Stimulated activated naive CD8-positive, alpha-beta T cell treated with anti-CD3 and anti-CD28 coated beads, Interleukin-15, Interleukin-2, amounts not matched to agents 100 ng/mL and 50 ng/mL, for 24 hours (primary cell): ENCODE measurements around the gene ZDHHC6.

Source experiments
- H3K27ac Mint-ChIP-seq: one replicate; pipeline ENCODE4 v1.8.0; 2021; ENCODE audit warnings: mild to moderate bottlenecking, mixed read lengths
- H3K27me3 Mint-ChIP-seq: one replicate; pipeline ENCODE4 v1.8.0; 2021; ENCODE audit warnings: mixed read lengths
- H3K36me3 Mint-ChIP-seq: one replicate; pipeline ENCODE4 v1.8.0; 2021; ENCODE audit warnings: low read depth, mixed read lengths
- H3K4me1 Mint-ChIP-seq: one replicate; pipeline ENCODE4 v1.8.0; 2021; ENCODE audit warnings: low read depth, mixed read lengths
- H3K4me3 Mint-ChIP-seq: one replicate; pipeline ENCODE4 v1.8.0; 2021; ENCODE audit warnings: mild to moderate bottlenecking, mixed read lengths
- H3K9me3 Mint-ChIP-seq: one replicate; pipeline ENCODE4 v1.8.0; 2021; ENCODE audit warnings: mixed read lengths

The ZDHHC6 gene

DNA sequence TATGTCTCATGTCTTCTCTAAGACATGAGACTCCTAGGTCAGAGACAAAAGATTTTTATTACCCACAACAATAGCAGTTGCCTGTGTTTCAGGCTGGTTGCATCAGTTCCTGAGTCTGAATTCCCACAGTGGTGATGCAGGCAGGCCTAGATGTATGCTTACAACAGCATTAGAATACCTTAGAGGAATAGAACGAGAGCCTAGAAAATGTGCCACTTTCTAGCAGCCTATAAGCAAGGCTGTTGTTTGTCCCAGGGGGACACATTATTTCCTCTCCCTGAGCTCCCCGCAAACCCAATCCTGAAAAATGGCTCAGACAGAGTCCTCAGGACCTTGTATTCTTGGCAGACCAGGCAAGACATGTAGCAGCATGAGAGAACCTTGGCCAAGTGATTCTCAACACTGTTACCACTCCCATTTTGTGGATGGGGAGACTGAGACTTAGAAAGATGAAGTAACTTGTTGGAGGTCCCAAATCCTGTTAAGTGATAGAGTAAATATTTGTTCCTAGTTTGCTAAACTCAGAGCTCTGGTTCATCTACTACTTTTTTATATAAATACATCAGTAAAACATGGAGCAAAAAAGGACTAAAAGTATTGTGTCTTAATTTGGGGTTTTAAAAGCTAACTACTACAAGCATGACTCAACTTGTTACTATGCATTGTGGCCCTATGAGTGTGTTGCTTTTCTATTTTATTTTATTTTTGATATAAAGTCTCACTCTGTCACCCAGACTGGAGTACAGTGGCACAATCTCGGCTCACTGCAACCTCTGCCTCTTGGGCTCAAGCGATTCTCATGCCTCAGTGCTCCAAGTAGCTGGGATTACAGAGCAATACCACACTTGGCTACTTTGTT is 14.5 kb upstream of the ZDHHC6 start:
- Mint-ChIP-seq H3K4me3 (peak overlapping the region; percentile 35), H3K27me3 (no peaks in the 10 kb centered on the region), H3K27ac (peak overlapping the region; percentile 98), H3K9me3 (peaks cover 4% of the 10 kb centered on the region), H3K36me3 (peaks cover 44% of the 10 kb centered on the region), H3K4me1 (peaks cover 50% of the 10 kb centered on the region)

- H3K27ac Mint-ChIP-seq = peak overlapping the region; percentile 98
- H3K27me3 Mint-ChIP-seq = no peaks in the 10 kb centered on the region
- H3K9me3 Mint-ChIP-seq = peaks cover 4% of the 10 kb centered on the region
- H3K4me1 Mint-ChIP-seq = peaks cover 49% of the 10 kb centered on the region
- peaks cover 35% of the 10 kb centered on the region for H3K36me3 Mint-ChIP-seq
- H3K4me3 Mint-ChIP-seq = no peak overlapping the region
Measured at GRCh38 chr10:112460366-112460765, 13.7 kb upstream of the ZDHHC6 start.

DNA sequence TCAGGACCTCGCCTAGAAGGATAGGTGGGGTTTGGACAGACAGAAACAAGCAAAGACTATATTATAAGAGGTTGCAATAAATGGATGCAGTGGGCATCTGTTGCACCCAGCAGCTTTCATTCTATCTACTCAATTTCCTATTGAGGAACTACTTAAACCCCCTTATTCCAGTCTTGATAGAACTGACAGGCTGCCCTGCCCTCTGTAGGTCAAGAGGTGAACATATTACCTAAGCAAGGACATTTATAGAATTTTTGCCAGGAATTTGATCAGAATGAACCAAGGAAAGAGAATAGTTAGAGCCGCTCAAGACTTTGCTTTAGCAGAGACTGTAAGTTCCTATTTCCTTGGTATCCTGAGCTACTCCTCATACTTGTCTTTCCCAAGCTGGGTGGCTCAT is 9.8 kb upstream of the ZDHHC6 start:
- Mint-ChIP-seq H3K27me3 (no peaks in the 10 kb centered on the region), H3K4me3 (no peak overlapping the region), H3K27ac (no peak overlapping the region), H3K4me1 (peaks cover 30% of the 10 kb centered on the region), H3K9me3 (no peaks in the 10 kb centered on the region), H3K36me3 (peaks cover 7% of the 10 kb centered on the region)

DNA sequence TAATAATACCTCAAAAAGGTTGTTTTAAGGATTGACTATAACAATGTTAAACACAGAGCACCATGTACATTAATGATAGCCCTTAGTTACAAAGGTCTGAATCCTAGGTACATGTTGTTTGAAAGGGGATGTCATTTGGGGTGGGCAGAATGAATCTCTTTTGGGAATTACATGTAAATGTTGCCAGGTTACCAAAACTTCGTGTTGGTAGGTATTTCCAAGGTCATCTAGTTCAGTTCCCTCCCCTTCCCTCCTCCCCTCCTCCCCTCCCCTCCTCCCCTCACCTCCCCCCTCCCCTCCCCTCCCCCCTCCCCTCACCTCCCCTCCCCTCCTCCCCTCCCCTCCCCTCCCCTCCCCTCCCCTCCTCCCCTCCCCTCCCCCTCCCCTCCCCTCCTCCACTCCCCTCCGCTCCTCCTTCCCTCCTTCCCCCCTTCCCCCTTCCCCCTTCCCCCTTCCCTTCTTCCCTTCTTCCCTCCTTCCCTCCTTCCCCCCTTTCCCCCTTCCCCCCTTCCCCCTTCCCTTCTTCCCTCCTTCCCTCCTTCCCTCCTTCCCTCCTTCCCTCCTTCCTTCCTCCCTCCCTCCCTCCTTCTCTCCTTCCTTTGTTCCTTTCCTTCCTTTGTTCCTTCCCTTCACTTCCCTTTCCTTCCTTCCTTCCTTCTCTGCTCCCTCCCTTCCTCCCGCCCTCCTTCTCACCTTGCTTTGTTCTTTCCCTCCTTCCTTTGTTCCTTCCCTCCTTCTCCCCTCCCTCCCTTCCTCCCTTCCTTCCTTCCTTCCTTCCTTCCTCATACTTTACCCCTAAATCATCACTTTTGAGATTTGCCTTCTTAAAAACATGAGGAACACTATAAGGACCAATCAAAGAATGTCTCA is 8.4 kb upstream of the ZDHHC6 start:
- no peaks in the 10 kb centered on the region for H3K27me3 Mint-ChIP-seq
- H3K4me1 Mint-ChIP-seq = peaks cover 24% of the 10 kb centered on the region
- peak overlapping the region; percentile 96 for H3K27ac Mint-ChIP-seq

GRCh38 chr10:112448888-112449287 is 2.2 kb upstream of the ZDHHC6 start:
- Mint-ChIP-seq H3K27me3 (no peaks in the 10 kb centered on the region), H3K9me3 (no peaks in the 10 kb centered on the region), H3K36me3 (peaks cover 39% of the 10 kb centered on the region), H3K27ac (peak overlapping the region; percentile 37), H3K4me3 (peak overlapping the region; percentile 99), H3K4me1 (peaks cover 43% of the 10 kb centered on the region)

More for the DNA sequence above, 8.4 kb upstream of the ZDHHC6 start:
- peak overlapping the region; percentile 62 for H3K4me3 Mint-ChIP-seq
- H3K36me3 Mint-ChIP-seq = peaks cover 7% of the 10 kb centered on the region
- no peaks in the 10 kb centered on the region for H3K9me3 Mint-ChIP-seq

GRCh38 chr10:112447620-112447928 is 860 bp upstream of the ZDHHC6 start:
- Mint-ChIP-seq H3K27ac (peak overlapping the region; percentile 96), H3K4me3 (peak overlapping the region; percentile 99), H3K4me1 (peaks cover 55% of the 10 kb centered on the region), H3K36me3 (peaks cover 50% of the 10 kb centered on the region), H3K9me3 (no peaks in the 10 kb centered on the region), H3K27me3 (no peaks in the 10 kb centered on the region)

DNA sequence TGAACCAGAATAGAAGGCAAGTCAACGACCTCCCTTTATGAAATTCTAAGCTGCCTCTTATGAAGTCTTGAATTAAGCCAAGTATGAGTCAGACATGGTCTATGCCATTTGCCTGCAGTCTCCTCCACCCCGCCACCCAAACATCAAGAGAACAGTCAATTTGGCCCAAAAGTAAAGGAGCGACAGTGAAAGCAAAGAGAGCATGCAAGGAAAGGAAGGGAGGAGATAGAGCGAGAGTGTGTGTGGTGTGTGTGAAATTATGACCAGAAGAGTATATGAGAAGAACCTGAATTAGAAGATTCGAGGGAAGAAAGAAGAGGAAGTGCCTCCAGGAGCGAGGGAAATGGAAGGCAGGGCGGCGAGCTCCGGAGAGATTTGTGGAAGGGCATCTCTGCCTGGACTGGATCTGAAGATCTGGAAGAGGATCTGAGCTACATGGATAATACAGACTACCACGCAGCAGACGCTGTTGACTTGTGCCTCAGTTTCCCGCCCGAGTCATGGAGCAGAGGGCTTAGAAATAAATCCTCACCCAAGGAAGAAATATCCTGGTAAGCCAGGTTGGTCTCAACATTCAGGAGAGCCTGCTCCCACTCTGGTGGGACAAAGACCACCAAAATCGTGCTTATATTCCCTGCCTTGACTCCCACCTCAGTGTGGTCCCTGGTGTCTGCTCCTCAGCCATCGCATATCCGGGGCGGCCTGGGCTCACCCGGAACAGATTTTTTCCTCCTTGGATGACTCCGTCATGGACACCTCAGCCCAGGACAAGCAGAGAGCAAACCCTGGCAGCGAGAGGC is 459 bp downstream of the ZDHHC6 start:
- peaks cover 66% of the 10 kb centered on the region for H3K4me1 Mint-ChIP-seq
- H3K27ac Mint-ChIP-seq = peak overlapping the region; percentile 96
- no peaks in the 10 kb centered on the region for H3K27me3 Mint-ChIP-seq
- H3K9me3 Mint-ChIP-seq = no peaks in the 10 kb centered on the region
- peak overlapping the region; percentile 99 for H3K4me3 Mint-ChIP-seq
- H3K36me3 Mint-ChIP-seq = peaks cover 60% of the 10 kb centered on the region

- Mint-ChIP-seq H3K36me3 (peaks cover 68% of the 10 kb centered on the region), H3K4me1 (peaks cover 50% of the 10 kb centered on the region), H3K9me3 (no peaks in the 10 kb centered on the region), H3K4me3 (no peak overlapping the region), H3K27me3 (no peaks in the 10 kb centered on the region), H3K27ac (peak overlapping the region; percentile 76)
Measured at GRCh38 chr10:112442063-112442462, 4.7 kb downstream of the ZDHHC6 start.

- H3K4me1 Mint-ChIP-seq = peaks cover 50% of the 10 kb centered on the region
Measured at GRCh38 chr10:112441520-112441919, 5.2 kb downstream of the ZDHHC6 start.

GRCh38 chr10:112438356-112438755 is 8.4 kb downstream of the ZDHHC6 start:
- Mint-ChIP-seq H3K36me3 (peaks cover 60% of the 10 kb centered on the region), H3K9me3 (no peaks in the 10 kb centered on the region), H3K27ac (no peak overlapping the region), H3K4me1 (peaks cover 22% of the 10 kb centered on the region), H3K4me3 (no peak overlapping the region), H3K27me3 (no peaks in the 10 kb centered on the region)

More at GRCh38 chr10:112441520-112441919, 5.2 kb downstream of the ZDHHC6 start:
- Mint-ChIP-seq H3K4me3 (no peak overlapping the region), H3K36me3 (peaks cover 69% of the 10 kb centered on the region), H3K9me3 (no peaks in the 10 kb centered on the region), H3K27ac (peak overlapping the region; percentile 38), H3K27me3 (no peaks in the 10 kb centered on the region)

DNA sequence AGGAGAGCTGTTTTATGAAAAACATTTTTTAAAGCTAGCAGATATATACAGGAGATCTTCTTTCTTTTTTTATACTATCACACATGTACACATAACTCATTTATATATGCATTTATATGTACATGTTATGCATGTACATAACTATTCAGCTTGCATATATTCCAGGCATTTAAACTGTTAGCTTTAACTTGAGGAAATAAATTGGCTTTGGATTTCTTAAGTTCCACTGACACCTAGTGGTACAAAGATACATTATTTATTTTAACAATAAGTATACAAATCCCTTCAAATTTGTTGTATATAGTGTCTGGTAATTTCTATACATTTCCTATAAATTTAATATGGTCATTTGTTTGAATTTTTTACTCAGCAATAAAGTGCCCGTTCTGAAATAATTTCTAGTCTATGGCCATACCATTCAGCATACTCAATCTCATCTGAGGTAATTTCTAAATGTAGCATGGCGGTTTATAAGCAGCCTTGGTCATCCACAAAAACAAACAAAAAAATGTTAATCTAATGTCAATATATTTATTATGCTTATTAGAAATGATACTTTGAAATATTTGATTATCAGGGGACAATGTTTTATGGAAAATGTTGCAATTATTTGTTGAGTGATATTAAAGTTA is 11.6 kb downstream of the ZDHHC6 start:
- H3K36me3 Mint-ChIP-seq = peaks cover 57% of the 10 kb centered on the region
- no peaks in the 10 kb centered on the region for H3K27me3 Mint-ChIP-seq
- no peak overlapping the region for H3K27ac Mint-ChIP-seq

GRCh38 chr10:112433136-112433535 is 13.6 kb downstream of the ZDHHC6 start:
- H3K4me3 Mint-ChIP-seq = no peak overlapping the region
- H3K27ac Mint-ChIP-seq = no peak overlapping the region
- H3K4me1 Mint-ChIP-seq = no peaks in the 10 kb centered on the region
- H3K36me3 Mint-ChIP-seq = peaks cover 63% of the 10 kb centered on the region
- H3K9me3 Mint-ChIP-seq = no peaks in the 10 kb centered on the region
- H3K27me3 Mint-ChIP-seq = no peaks in the 10 kb centered on the region

More for the DNA sequence above, 11.6 kb downstream of the ZDHHC6 start:
- H3K9me3 Mint-ChIP-seq = no peaks in the 10 kb centered on the region
- H3K4me1 Mint-ChIP-seq = no peaks in the 10 kb centered on the region
- no peak overlapping the region for H3K4me3 Mint-ChIP-seq

- H3K27ac Mint-ChIP-seq = no peak overlapping the region
- H3K36me3 Mint-ChIP-seq = peaks cover 63% of the 10 kb centered on the region
Measured at GRCh38 chr10:112429654-112430230, 17.0 kb downstream of the ZDHHC6 start.

DNA sequence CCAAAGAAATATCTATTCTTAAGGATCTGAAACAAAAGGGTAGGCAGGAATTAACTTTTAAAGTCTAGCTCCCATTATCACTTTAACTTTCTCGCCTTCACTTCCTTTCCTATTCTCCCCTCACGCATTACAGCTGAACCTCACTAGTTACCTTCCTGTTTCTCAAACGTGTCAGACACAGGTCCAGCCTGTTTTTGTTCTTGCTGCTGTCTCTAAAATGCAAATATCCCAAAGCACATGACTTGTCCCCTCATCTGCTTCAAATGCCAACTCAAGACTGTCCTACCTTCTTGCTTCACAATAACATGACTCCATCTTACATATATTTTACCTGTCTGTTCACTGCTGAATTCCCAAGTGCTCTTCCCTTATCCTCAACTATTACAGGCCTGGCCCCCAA is 17.6 kb downstream of the ZDHHC6 start:
- no peak overlapping the region for H3K27ac Mint-ChIP-seq
- H3K36me3 Mint-ChIP-seq = peaks cover 57% of the 10 kb centered on the region

More at GRCh38 chr10:112429654-112430230, 17.0 kb downstream of the ZDHHC6 start:
- Mint-ChIP-seq H3K9me3 (no peaks in the 10 kb centered on the region), H3K27me3 (no peaks in the 10 kb centered on the region), H3K4me1 (no peaks in the 10 kb centered on the region), H3K4me3 (no peak overlapping the region)

More for the DNA sequence above, 17.6 kb downstream of the ZDHHC6 start:
- no peaks in the 10 kb centered on the region for H3K9me3 Mint-ChIP-seq
- H3K27me3 Mint-ChIP-seq = no peaks in the 10 kb centered on the region
- no peaks in the 10 kb centered on the region for H3K4me1 Mint-ChIP-seq
- no peak overlapping the region for H3K4me3 Mint-ChIP-seq
